Smooth muscle cell (in vitro differentiated cells): ENCODE data around the gene UAP1L1. TPM values are rescaled to one million over a fixed set of nuclear protein-coding genes. Genes with fewer than 3 reads are reported as not detected.

Experiments
- DNase-seq: peaks from one replicate; lab custom pipeline; 2025; ENCODE audit not compliant: unreplicated experiment; lab: John Stamatoyannopoulos, UW
- H2AFZ ChIP-seq: fragments of 200-600 bp; sonication (generic); 2 replicates; pipeline ENCODE4 v1.6.0; 2016; ENCODE audit warnings: antibody characterized with exemption, low read depth, mild to moderate bottlenecking
- H3F3A ChIP-seq: fragments of 200-600 bp; sonication (generic); 2 replicates; pipeline ENCODE4 v1.6.0; 2017; ENCODE audit warnings: antibody characterized with exemption, low read depth
- H3K27ac ChIP-seq: fragments of 200-600 bp; sonication (generic); 2 replicates; pipeline ENCODE4 v1.5.1; 2016; ENCODE audit warnings: low read depth, mild to moderate bottlenecking
- H3K27me3 ChIP-seq: fragments of 200-600 bp; sonication (generic); 2 replicates; pipeline ENCODE4 v1.6.1; 2016; ENCODE audit warnings: low read depth, mild to moderate bottlenecking
- H3K36me3 ChIP-seq: fragments of 200-600 bp; sonication (generic); 2 replicates; pipeline ENCODE4 v1.5.1; 2016; ENCODE audit warnings: low read depth
- H3K4me1 ChIP-seq: fragments of 200-600 bp; sonication (generic); 2 replicates; pipeline ENCODE4 v1.5.1; 2016; ENCODE audit warnings: low read depth
- H3K4me2 ChIP-seq: fragments of 200-600 bp; sonication (generic); 2 replicates; pipeline ENCODE4 v1.6.0; 2016; ENCODE audit warnings: mild to moderate bottlenecking
- H3K4me3 ChIP-seq: fragments of 200-600 bp; sonication (generic); 2 replicates; pipeline ENCODE4 v1.5.1; 2016; ENCODE audit warnings: mild to moderate bottlenecking
- H3K79me2 ChIP-seq: fragments of 200-600 bp; sonication (generic); 2 replicates; pipeline ENCODE4 v1.6.0; 2016; ENCODE audit warnings: low read depth, mild to moderate bottlenecking
- H3K9ac ChIP-seq: fragments of 200-600 bp; sonication (generic); 2 replicates; pipeline ENCODE4 v1.6.0; 2016; ENCODE audit warnings: low read depth
- H3K9me3 ChIP-seq: fragments of 200-600 bp; sonication (generic); replicated peaks from 2 replicates; pipeline ENCODE4 v1.5.1; 2016; ENCODE audit warnings: low read depth
- H4K20me1 ChIP-seq: fragments of 200-600 bp; sonication (generic); 2 replicates; pipeline ENCODE4 v1.6.0; 2016; ENCODE audit warnings: low read depth
- WGBS: methylation state at CpG from one replicate; pipeline ENCODE4 v1.1.7; 2016; ENCODE audit warnings: low lambda C conversion rate; 5-methylcytosine and 5-hydroxymethylcytosine counted together
- polyA plus RNA-seq: library from polyadenylated mRNA; unstranded; fragments of >200 nt; fragmentation: Nextera tagmentation; extraction: Ambion mirVana; gene quantifications from 2 replicates; pipeline ENCODE4 v1.2.1, GENCODE V29; 2016
- total RNA-seq: library from RNA; depleted of rRNA; stranded (reverse); fragments of >200 nt; gene quantifications from 2 replicates; pipeline ENCODE4 v1.2.3, GENCODE V29; 2014
- TF ChIP-seq, protein P1 (sequence below): fragments of 200-600 bp; sonication (generic); IDR thresholded peaks from 2 replicates; pipeline ENCODE4 v1.5.1; 2017; ENCODE audit warnings: borderline replicate concordance, mild to moderate bottlenecking, antibody characterized with exemption; ENCODE audit not compliant: insufficient read depth, poor library complexity, severe bottlenecking

The UAP1L1 gene
- total and polyA plus RNA-seq, 2 experiments from 2014 or later, result 5.8 to 23.8 TPM

DNA sequence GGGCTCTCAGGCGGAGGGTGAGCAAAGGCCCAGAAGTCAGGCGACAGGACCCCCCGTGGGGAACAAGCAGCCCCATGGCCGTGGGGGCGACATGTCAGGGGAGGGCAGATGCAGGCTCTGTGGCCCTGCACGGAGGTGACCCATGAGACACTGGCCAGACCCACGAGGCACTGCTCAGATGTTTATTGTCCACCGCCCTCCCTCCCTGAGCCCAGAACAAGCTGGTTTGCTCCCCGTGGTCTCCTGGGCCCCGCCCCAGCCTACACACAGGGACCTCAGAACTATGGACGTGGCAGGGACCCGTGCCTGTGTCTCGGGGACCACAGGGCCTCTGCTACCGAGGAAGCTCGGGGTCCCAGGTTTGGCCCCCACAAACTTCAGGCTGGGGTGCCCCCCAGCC lies 47.3 kb upstream of the UAP1L1 start:
- no peaks in the 10 kb centered on the region for H3F3A ChIP-seq
- no peak overlapping the region for H3K4me3 ChIP-seq
- no peak overlapping the region for H2AFZ ChIP-seq
- H3K4me2 ChIP-seq, result no peak overlapping the region
- H3K9ac ChIP-seq, result no peak overlapping the region
- peaks cover 5% of the 10 kb centered on the region for H4K20me1 ChIP-seq
- TF ChIP-seq, protein P1, sequence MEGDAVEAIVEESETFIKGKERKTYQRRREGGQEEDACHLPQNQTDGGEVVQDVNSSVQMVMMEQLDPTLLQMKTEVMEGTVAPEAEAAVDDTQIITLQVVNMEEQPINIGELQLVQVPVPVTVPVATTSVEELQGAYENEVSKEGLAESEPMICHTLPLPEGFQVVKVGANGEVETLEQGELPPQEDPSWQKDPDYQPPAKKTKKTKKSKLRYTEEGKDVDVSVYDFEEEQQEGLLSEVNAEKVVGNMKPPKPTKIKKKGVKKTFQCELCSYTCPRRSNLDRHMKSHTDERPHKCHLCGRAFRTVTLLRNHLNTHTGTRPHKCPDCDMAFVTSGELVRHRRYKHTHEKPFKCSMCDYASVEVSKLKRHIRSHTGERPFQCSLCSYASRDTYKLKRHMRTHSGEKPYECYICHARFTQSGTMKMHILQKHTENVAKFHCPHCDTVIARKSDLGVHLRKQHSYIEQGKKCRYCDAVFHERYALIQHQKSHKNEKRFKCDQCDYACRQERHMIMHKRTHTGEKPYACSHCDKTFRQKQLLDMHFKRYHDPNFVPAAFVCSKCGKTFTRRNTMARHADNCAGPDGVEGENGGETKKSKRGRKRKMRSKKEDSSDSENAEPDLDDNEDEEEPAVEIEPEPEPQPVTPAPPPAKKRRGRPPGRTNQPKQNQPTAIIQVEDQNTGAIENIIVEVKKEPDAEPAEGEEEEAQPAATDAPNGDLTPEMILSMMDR, result no peak
- no peaks in the 10 kb centered on the region for H3K9me3 ChIP-seq
- H3K27me3 ChIP-seq, result no peaks in the 10 kb centered on the region
- H3K27ac ChIP-seq, result no peak overlapping the region
- no peaks in the 10 kb centered on the region for H3K36me3 ChIP-seq
- DNase-seq, result no peak
- H3K79me2 ChIP-seq, result no peaks in the 10 kb centered on the region
- H3K4me1 ChIP-seq, result peaks cover 14% of the 10 kb centered on the region
- 81% methylated on average over 14 of the region's 15 CpGs for WGBS

DNA sequence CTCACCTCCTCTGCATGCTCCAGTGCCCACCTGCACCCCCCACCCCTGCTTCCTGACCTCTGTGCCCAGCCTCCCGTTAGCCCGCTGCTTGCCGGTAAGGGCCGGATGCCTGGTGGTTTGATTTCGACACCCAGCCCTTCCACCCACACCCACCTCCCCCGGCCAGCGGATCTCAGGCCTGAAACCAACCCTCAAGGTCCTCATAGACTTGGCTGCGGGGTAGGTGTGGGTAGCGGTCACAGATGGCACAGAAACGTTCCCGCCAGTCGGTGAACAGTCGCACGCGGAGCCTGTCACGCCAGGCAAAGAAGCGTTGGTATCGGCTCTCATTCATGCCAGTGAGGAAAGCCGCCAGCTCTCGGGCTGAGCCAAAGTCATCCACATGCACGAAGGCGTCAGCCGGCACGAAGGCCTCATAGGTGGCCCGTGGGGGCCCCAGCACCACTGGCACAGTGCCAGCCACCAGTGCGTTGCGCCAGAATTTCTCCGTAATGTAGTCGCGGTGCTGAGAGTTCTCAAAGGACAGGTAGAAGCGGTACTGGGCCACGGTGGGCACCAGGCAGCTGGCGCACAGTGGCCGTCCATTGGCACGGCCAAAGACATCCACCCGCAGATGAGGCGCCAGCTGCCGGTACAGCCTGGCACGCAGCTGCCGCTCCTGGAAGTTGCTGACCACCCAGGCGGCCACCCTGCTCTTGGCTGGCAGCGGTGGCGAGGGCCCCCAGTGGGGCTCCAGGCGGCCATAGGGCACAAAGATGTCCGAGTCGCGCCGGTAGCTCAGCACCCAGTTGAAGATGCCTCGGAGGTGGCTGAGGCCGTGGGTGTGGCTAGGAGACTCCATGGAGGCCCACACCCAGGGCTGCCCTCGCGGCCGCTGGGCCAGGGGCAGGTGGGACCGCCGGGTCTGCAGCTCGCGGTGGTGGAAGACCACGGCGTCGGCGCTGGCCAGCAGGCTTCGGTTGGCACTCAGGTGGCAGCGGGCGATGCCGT lies 46.5 kb upstream of the UAP1L1 start:
- TF ChIP-seq, protein P1, result no peak
- Histone ChIP-seq H3K36me3 (no peaks in the 10 kb centered on the region), H3K9ac (no peak overlapping the region), H3K9me3 (no peaks in the 10 kb centered on the region), H3K27ac (no peak overlapping the region), H3K79me2 (no peaks in the 10 kb centered on the region), H3K4me2 (no peak overlapping the region), H3F3A (no peaks in the 10 kb centered on the region), H4K20me1 (peaks cover 5% of the 10 kb centered on the region), H2AFZ (no peak overlapping the region), H3K4me3 (no peak overlapping the region), H3K27me3 (no peaks in the 10 kb centered on the region), H3K4me1 (peaks cover 14% of the 10 kb centered on the region)
- no peak for DNase-seq
- WGBS, result 93% methylated on average over 64 of the region's 65 CpGs

- DNase-seq, result no peak
- Histone ChIP-seq H2AFZ (no peak within 1 kb of the TSS), H3F3A (no peaks in the 10 kb centered on the region), H3K4me1 (peaks cover 14% of the 10 kb centered on the region), H3K36me3 (no peaks in the 10 kb centered on the region), H3K4me2 (no peak within 1 kb of the TSS), H3K79me2 (no peaks in the 10 kb centered on the region), H3K27me3 (no peaks in the 10 kb centered on the region), H4K20me1 (no peaks in the 10 kb centered on the region), H3K9me3 (no peaks in the 10 kb centered on the region), H3K4me3 (no peak within 1 kb of the TSS), H3K9ac (no peak within 1 kb of the TSS), H3K27ac (no peak within 1 kb of the TSS)
- WGBS, result 73% methylated on average over 13 of the region's 16 CpGs
- TF ChIP-seq, protein P1, result no peak
These were observed 45.2 kb upstream of the UAP1L1 start, which contains the start of gene FUT7 for GRCh38 chr9:137031904-137032640. Gene FUT7, minus strand, starts transcription at chr9:137032088. Its CDS starts 97 bp downstream, at chr9:137031991.
